ENCODE results near the gene INHBB.

DNA sequence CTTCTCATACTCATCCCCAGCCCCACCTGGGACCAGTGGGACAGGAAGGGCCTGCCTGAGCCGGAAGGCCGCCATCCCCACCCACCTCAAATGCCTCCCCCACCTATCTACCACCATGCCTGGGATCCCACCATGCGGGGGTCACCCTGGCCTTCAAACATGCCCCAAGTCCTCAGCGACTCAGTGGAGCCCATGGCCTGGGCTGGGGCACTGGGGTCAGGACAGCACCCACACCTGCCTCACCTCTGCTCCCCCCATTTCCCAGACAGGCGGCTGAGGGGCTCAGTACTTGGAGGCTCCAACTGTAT, 7.6 kb downstream of the INHBB start:
- no peak for TF ChIP-seq POLR2A (IDR thresholded peaks at IDR 0.05)
- TF ChIP-seq, protein P1, sequence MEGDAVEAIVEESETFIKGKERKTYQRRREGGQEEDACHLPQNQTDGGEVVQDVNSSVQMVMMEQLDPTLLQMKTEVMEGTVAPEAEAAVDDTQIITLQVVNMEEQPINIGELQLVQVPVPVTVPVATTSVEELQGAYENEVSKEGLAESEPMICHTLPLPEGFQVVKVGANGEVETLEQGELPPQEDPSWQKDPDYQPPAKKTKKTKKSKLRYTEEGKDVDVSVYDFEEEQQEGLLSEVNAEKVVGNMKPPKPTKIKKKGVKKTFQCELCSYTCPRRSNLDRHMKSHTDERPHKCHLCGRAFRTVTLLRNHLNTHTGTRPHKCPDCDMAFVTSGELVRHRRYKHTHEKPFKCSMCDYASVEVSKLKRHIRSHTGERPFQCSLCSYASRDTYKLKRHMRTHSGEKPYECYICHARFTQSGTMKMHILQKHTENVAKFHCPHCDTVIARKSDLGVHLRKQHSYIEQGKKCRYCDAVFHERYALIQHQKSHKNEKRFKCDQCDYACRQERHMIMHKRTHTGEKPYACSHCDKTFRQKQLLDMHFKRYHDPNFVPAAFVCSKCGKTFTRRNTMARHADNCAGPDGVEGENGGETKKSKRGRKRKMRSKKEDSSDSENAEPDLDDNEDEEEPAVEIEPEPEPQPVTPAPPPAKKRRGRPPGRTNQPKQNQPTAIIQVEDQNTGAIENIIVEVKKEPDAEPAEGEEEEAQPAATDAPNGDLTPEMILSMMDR (IDR thresholded peaks at IDR 0.05): no peak

Measured in right lobe of liver (tissue), 4 donors.